Measurements from ENCODE around the gene CACNA1C. TPM values are rescaled to one million over a fixed set of nuclear protein-coding genes. Genes with fewer than 3 reads are reported as not detected.

Gene CACNA1C
- total and polyA plus RNA-seq, 4 donors = 14.8 to 22.2 (median 18.3) TPM

- Histone ChIP-seq H3K9me3 (ENCODE audit: control insufficient read depth, insufficient read depth, low read length) (no peaks in the 10 kb centered on the region), H3K4me1 (ENCODE audit: control insufficient read depth, insufficient read depth, low read length) (peaks cover 7% of the 10 kb centered on the region), H3K27me3 (ENCODE audit: control insufficient read depth, insufficient read depth, low read length) (no peaks in the 10 kb centered on the region), H3K27ac (ENCODE audit: low read depth, low read length) (no peak overlapping the region), H3K4me3 (ENCODE audit: low read depth, low read length) (no peak overlapping the region), H3K36me3 (ENCODE audit: control insufficient read depth, insufficient read depth, low read length) (peaks cover 27% of the 10 kb centered on the region)
- DNase-seq (ENCODE audit: low read depth in 4 of 6, low spot score in 6 of 6) = no peak
- WGBS (ENCODE audit: insufficient coverage) = 82% methylated on average over 15 of the region's 15 CpGs
Measured at GRCh38 chr12:2453076-2453760, 400.4 kb downstream of the CACNA1C start.

- Histone ChIP-seq H3K4me1 (ENCODE audit: control insufficient read depth, insufficient read depth, low read length) (peaks cover 7% of the 10 kb centered on the region), H3K27ac (ENCODE audit: low read depth, low read length) (no peak overlapping the region), H3K9me3 (ENCODE audit: control insufficient read depth, insufficient read depth, low read length) (no peaks in the 10 kb centered on the region), H3K36me3 (ENCODE audit: control insufficient read depth, insufficient read depth, low read length) (peaks cover 27% of the 10 kb centered on the region), H3K4me3 (ENCODE audit: low read depth, low read length) (no peak overlapping the region), H3K27me3 (ENCODE audit: control insufficient read depth, insufficient read depth, low read length) (no peaks in the 10 kb centered on the region)
- DNase-seq (ENCODE audit: low read depth in 4 of 6, low spot score in 6 of 6) = no peak
Measured at GRCh38 chr12:2453761-2454090, 400.9 kb downstream of the CACNA1C start.

GRCh38 chr12:2454601-2455177 is 401.9 kb downstream of the CACNA1C start:
- no peak for DNase-seq (ENCODE audit: low read depth in 4 of 6, low spot score in 6 of 6)
- peaks cover 21% of the 10 kb centered on the region for H3K36me3 ChIP-seq (ENCODE audit: control insufficient read depth, insufficient read depth, low read length)

GRCh38 chr12:2455410-2455809 is 402.6 kb downstream of the CACNA1C start:
- no peak overlapping the region for H3K27ac ChIP-seq (ENCODE audit: low read depth, low read length)
- no peaks in the 10 kb centered on the region for H3K27me3 ChIP-seq (ENCODE audit: control insufficient read depth, insufficient read depth, low read length)
- H3K4me1 ChIP-seq (ENCODE audit: control insufficient read depth, insufficient read depth, low read length) = peaks cover 7% of the 10 kb centered on the region
- DNase-seq (ENCODE audit: low read depth in 4 of 6, low spot score in 6 of 6) = no peak
- no peak overlapping the region for H3K4me3 ChIP-seq (ENCODE audit: low read depth, low read length)
- H3K36me3 ChIP-seq (ENCODE audit: control insufficient read depth, insufficient read depth, low read length) = peaks cover 20% of the 10 kb centered on the region
- no peaks in the 10 kb centered on the region for H3K9me3 ChIP-seq (ENCODE audit: control insufficient read depth, insufficient read depth, low read length)
- 95% methylated on average over 8 of the region's 9 CpGs for WGBS (ENCODE audit: insufficient coverage)

More at GRCh38 chr12:2454601-2455177, 401.9 kb downstream of the CACNA1C start:
- no peak overlapping the region for H3K4me3 ChIP-seq (ENCODE audit: low read depth, low read length)
- no peaks in the 10 kb centered on the region for H3K27me3 ChIP-seq (ENCODE audit: control insufficient read depth, insufficient read depth, low read length)
- peaks cover 7% of the 10 kb centered on the region for H3K4me1 ChIP-seq (ENCODE audit: control insufficient read depth, insufficient read depth, low read length)
- H3K9me3 ChIP-seq (ENCODE audit: control insufficient read depth, insufficient read depth, low read length) = no peaks in the 10 kb centered on the region
- no peak overlapping the region for H3K27ac ChIP-seq (ENCODE audit: low read depth, low read length)
- 83% methylated on average over 19 of the region's 20 CpGs for WGBS (ENCODE audit: insufficient coverage)

DNA sequence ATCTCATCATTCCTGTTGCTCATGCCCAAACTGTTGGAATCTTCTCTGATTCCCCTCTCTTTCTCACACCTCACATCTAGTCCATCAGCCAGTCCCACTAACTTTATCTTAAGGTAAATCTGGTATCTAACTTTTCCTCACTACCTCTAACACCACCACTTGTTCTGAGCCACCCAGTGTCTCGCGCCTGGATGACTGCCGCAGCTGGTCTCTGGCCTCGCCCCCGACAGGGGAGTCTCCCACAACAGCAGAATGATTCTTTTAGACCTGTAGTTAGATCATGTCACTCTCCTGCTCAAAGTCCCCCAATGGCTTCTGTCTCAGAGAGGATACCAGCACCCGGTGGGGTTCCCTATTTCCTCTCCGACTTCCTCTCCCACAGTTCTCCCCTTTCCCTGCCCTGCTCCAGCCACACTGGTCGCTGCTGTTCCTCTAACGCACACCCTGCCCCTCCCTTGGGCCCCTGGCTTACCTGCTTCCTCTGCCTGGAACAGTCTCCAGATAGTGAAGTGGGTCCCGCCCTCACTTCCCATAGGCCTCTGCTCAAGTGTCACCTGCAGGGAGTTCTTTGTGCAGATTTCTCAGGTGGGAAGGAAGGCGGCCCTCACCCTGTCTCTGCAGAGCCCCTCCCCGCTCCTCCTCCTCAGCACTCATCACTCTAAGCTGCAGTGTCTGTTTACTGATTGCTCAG is 403.5 kb downstream of the CACNA1C start:
- Histone ChIP-seq H3K27ac (ENCODE audit: low read depth, low read length) (no peak overlapping the region), H3K36me3 (ENCODE audit: control insufficient read depth, insufficient read depth, low read length) (peaks cover 18% of the 10 kb centered on the region), H3K27me3 (ENCODE audit: control insufficient read depth, insufficient read depth, low read length) (no peaks in the 10 kb centered on the region), H3K4me1 (ENCODE audit: control insufficient read depth, insufficient read depth, low read length) (peaks cover 7% of the 10 kb centered on the region), H3K9me3 (ENCODE audit: control insufficient read depth, insufficient read depth, low read length) (no peaks in the 10 kb centered on the region), H3K4me3 (ENCODE audit: low read depth, low read length) (no peak overlapping the region)
- WGBS (ENCODE audit: insufficient coverage) = 93% methylated on average over 11 of the region's 12 CpGs
- DNase-seq (ENCODE audit: low read depth in 4 of 6, low spot score in 6 of 6) = no peak

DNA sequence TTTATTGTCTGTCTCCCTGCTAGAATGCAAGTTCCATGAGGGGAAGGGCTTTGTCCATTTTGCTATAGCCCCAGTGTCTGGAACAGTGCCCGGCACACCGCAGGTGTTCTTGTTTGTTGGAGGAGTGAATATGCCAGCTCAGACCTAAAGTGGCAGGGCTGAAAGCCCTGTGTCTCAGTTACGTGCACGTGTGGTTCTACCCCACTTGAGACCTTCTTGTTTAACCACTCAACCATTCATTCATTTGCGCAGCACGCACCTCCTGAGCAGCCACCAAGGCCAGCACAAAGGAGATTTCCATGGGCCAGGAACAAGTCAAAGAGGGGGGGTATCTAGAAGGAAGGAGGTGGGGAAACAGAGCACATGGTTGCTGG is 404.0 kb downstream of the CACNA1C start:
- no peak for DNase-seq (ENCODE audit: low read depth in 4 of 6, low spot score in 6 of 6)
- Histone ChIP-seq H3K27ac (ENCODE audit: low read depth, low read length) (peak overlapping the region; percentile 21), H3K27me3 (ENCODE audit: control insufficient read depth, insufficient read depth, low read length) (no peaks in the 10 kb centered on the region), H3K4me3 (ENCODE audit: low read depth, low read length) (no peak overlapping the region), H3K36me3 (ENCODE audit: control insufficient read depth, insufficient read depth, low read length) (peaks cover 17% of the 10 kb centered on the region), H3K9me3 (ENCODE audit: control insufficient read depth, insufficient read depth, low read length) (no peaks in the 10 kb centered on the region), H3K4me1 (ENCODE audit: control insufficient read depth, insufficient read depth, low read length) (peaks cover 7% of the 10 kb centered on the region)
- WGBS (ENCODE audit: insufficient coverage) = 100% methylated on average over 4 of the region's 6 CpGs

DNA sequence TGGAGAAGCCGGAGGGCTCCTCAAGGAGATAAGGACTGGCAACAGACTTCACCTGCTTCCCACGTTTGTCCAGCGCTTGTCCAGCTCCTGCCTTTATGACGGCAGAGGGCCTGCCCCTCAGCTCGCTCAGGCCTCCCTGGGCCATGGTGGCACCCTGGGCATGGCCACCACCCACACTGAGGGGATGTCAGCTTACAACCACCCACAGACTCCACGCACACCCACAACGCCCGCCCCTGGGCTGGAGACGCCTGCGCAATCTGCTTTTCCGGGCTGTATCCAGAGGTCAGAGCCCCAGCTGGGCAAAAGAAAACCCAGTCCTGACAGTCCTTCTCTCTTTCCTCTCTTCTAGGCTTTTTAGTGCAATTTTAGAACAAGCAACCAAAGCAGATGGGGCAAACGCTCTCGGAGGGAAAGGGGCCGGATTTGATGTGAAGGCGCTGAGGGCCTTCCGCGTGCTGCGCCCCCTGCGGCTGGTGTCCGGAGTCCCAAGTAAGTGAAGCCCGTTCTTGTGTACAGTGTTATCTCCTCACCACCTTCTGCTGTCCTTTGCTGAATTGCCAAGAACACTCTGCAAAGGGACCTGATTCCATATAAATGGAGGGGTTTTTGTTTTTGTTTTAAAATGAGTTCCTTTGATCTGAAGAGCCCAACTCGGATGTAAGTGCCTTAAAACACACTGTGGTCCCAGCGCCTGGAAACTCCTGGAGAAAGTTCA is 404.6 kb downstream of the CACNA1C start:
- no peak overlapping the region for H3K4me3 ChIP-seq (ENCODE audit: low read depth, low read length)
- DNase-seq (ENCODE audit: low read depth in 4 of 6, low spot score in 6 of 6) = peak in 1 of 6 donors; percentile 13
- peaks cover 7% of the 10 kb centered on the region for H3K4me1 ChIP-seq (ENCODE audit: control insufficient read depth, insufficient read depth, low read length)
- no peaks in the 10 kb centered on the region for H3K9me3 ChIP-seq (ENCODE audit: control insufficient read depth, insufficient read depth, low read length)
- H3K27me3 ChIP-seq (ENCODE audit: control insufficient read depth, insufficient read depth, low read length) = no peaks in the 10 kb centered on the region
- WGBS (ENCODE audit: insufficient coverage) = 71% methylated on average over 22 of the region's 23 CpGs
- H3K36me3 ChIP-seq (ENCODE audit: control insufficient read depth, insufficient read depth, low read length) = peaks cover 22% of the 10 kb centered on the region
- peak overlapping the region; percentile 21 for H3K27ac ChIP-seq (ENCODE audit: low read depth, low read length)

GRCh38 chr12:2457933-2458414 is 405.2 kb downstream of the CACNA1C start:
- peaks cover 22% of the 10 kb centered on the region for H3K36me3 ChIP-seq (ENCODE audit: control insufficient read depth, insufficient read depth, low read length)
- no peak overlapping the region for H3K4me3 ChIP-seq (ENCODE audit: low read depth, low read length)
- peaks cover 7% of the 10 kb centered on the region for H3K4me1 ChIP-seq (ENCODE audit: control insufficient read depth, insufficient read depth, low read length)
- 93% methylated on average over 3 of the region's 4 CpGs for WGBS (ENCODE audit: insufficient coverage)
- no peak for DNase-seq (ENCODE audit: low read depth in 4 of 6, low spot score in 6 of 6)
- H3K9me3 ChIP-seq (ENCODE audit: control insufficient read depth, insufficient read depth, low read length) = no peaks in the 10 kb centered on the region
- no peaks in the 10 kb centered on the region for H3K27me3 ChIP-seq (ENCODE audit: control insufficient read depth, insufficient read depth, low read length)
- no peak overlapping the region for H3K27ac ChIP-seq (ENCODE audit: low read depth, low read length)

- DNase-seq (ENCODE audit: low read depth in 4 of 6, low spot score in 6 of 6) = no peak
- Histone ChIP-seq H3K27ac (ENCODE audit: low read depth, low read length) (no peak overlapping the region), H3K9me3 (ENCODE audit: control insufficient read depth, insufficient read depth, low read length) (no peaks in the 10 kb centered on the region), H3K4me3 (ENCODE audit: low read depth, low read length) (no peak overlapping the region), H3K27me3 (ENCODE audit: control insufficient read depth, insufficient read depth, low read length) (no peaks in the 10 kb centered on the region), H3K4me1 (ENCODE audit: control insufficient read depth, insufficient read depth, low read length) (peaks cover 7% of the 10 kb centered on the region), H3K36me3 (ENCODE audit: control insufficient read depth, insufficient read depth, low read length) (peaks cover 19% of the 10 kb centered on the region)
- 88% methylated on average over 9 of the region's 10 CpGs for WGBS (ENCODE audit: insufficient coverage)
Measured at GRCh38 chr12:2460051-2460670, 407.4 kb downstream of the CACNA1C start.
